H9 (cell line): Measurements from ENCODE around the gene KCNJ14. TPM values are rescaled to one million over a fixed set of nuclear protein-coding genes. Genes with fewer than 3 reads are reported as not detected.

Experiments
- DNase-seq: peaks from one replicate; pipeline ENCODE4 v3.0.0-alpha.2; 2017
- H2AFZ ChIP-seq: one replicate; pipeline ENCODE4 v1.6.1; 2013; ENCODE audit warnings: mild to moderate bottlenecking, low read length, control low read depth, moderate library complexity
- H2AK5ac ChIP-seq: 2 replicates; pipeline ENCODE4 v1.6.1; 2013; ENCODE audit warnings: low read length, control low read depth, mixed read lengths; ENCODE audit not compliant: insufficient read length
- H2BK120ac ChIP-seq: one replicate; pipeline ENCODE4 v1.6.1; 2013; ENCODE audit warnings: low read depth, mild to moderate bottlenecking, low read length, control low read depth, inconsistent platforms; ENCODE audit not compliant: poor library complexity, severe bottlenecking
- H2BK12ac ChIP-seq: 2 replicates; pipeline ENCODE4 v1.6.1; 2013; ENCODE audit warnings: low read length, control low read depth, mixed read lengths, low read depth; ENCODE audit not compliant: insufficient read length
- H2BK15ac ChIP-seq: 2 replicates; pipeline ENCODE4 v1.6.1; 2013; ENCODE audit warnings: low read depth, low read length, control low read depth
- H2BK20ac ChIP-seq: one replicate; pipeline ENCODE4 v1.6.1; 2013; ENCODE audit warnings: low read depth, mild to moderate bottlenecking, low read length, control low read depth, inconsistent platforms; ENCODE audit not compliant: poor library complexity, severe bottlenecking
- H2BK5ac ChIP-seq: 2 replicates; pipeline ENCODE4 v1.6.1; 2013; ENCODE audit warnings: low read length, control low read depth, mixed read lengths; ENCODE audit not compliant: insufficient read length
- H3K14ac ChIP-seq: 2 replicates; pipeline ENCODE4 v1.6.1; 2013; ENCODE audit warnings: low read length, control low read depth; ENCODE audit not compliant: insufficient read depth
- H3K18ac ChIP-seq: 2 replicates; pipeline ENCODE4 v1.6.1; 2013; ENCODE audit warnings: low read depth, mild to moderate bottlenecking, mixed read lengths, low read length, control low read depth; ENCODE audit not compliant: insufficient read length
- H3K23ac ChIP-seq: 2 replicates; pipeline ENCODE4 v1.6.1; 2013; ENCODE audit warnings: low read length, control low read depth, mixed read lengths, low read depth; ENCODE audit not compliant: insufficient read length
- H3K23me2 ChIP-seq: 2 replicates; pipeline ENCODE4 v1.6.1; 2013; ENCODE audit warnings: low read depth, mild to moderate bottlenecking, mixed read lengths, low read length, control low read depth; ENCODE audit not compliant: insufficient read length, poor library complexity, severe bottlenecking
- H3K27ac ChIP-seq: 2 replicates; pipeline ENCODE4 v1.5.1; 2013; ENCODE audit warnings: low read length, control low read depth, mixed read lengths, low read depth; ENCODE audit not compliant: insufficient read length
- H3K27me3 ChIP-seq: 2 replicates; pipeline ENCODE4 v1.6.1; 2013; ENCODE audit warnings: low read length, control low read depth, inconsistent platforms; ENCODE audit not compliant: insufficient read depth
- H3K4ac ChIP-seq: 2 replicates; pipeline ENCODE4 v1.6.1; 2013; ENCODE audit warnings: low read depth, mild to moderate bottlenecking, control low read depth, inconsistent platforms, low read length, moderate library complexity
- H3K4me1 ChIP-seq: 2 replicates; pipeline ENCODE4 v1.6.1; 2013; ENCODE audit warnings: low read length, control low read depth, inconsistent platforms; ENCODE audit not compliant: insufficient read depth
- H3K4me2 ChIP-seq: 2 replicates; pipeline ENCODE4 v1.6.1; 2013; ENCODE audit warnings: low read length, control low read depth, mixed read lengths; ENCODE audit not compliant: insufficient read length, insufficient read depth
- H3K56ac ChIP-seq: 2 replicates; pipeline ENCODE4 v1.6.1; 2013; ENCODE audit warnings: low read depth, mild to moderate bottlenecking, mixed read lengths, low read length, control low read depth; ENCODE audit not compliant: insufficient read length
- H3K79me1 ChIP-seq: 2 replicates; pipeline ENCODE4 v1.6.1; 2013; ENCODE audit warnings: low read depth, mild to moderate bottlenecking, moderate library complexity, low read length, control low read depth, inconsistent platforms; ENCODE audit not compliant: insufficient read depth, poor library complexity, severe bottlenecking
- H3K79me2 ChIP-seq: 2 replicates; pipeline ENCODE4 v1.6.1; 2013; ENCODE audit warnings: low read length, control low read depth, inconsistent platforms; ENCODE audit not compliant: insufficient read depth
- H3K9ac ChIP-seq: 2 replicates; pipeline ENCODE4 v1.6.1; 2013; ENCODE audit warnings: low read length, control low read depth, mixed read lengths; ENCODE audit not compliant: insufficient read length; ENCODE audit errors: extremely low read depth
- H3K9me3 ChIP-seq: one replicate; pipeline ENCODE4 v1.6.1; 2013; ENCODE audit warnings: low read depth, low read length, inconsistent platforms; ENCODE audit not compliant: control insufficient read depth
- H3T11ph ChIP-seq: one replicate; pipeline ENCODE4 v1.6.1; 2013; ENCODE audit warnings: mild to moderate bottlenecking, low read length, control low read depth, inconsistent platforms
- H4K20me1 ChIP-seq: one replicate; pipeline ENCODE4 v1.6.1; 2013; ENCODE audit not compliant: control insufficient read depth, insufficient read length, insufficient read depth
- H4K5ac ChIP-seq: 2 replicates; pipeline ENCODE4 v1.6.1; 2013; ENCODE audit warnings: low read depth, mild to moderate bottlenecking, mixed read lengths, low read length, control low read depth; ENCODE audit not compliant: insufficient read length
- H4K8ac ChIP-seq: replicated peaks from 2 replicates; pipeline ENCODE4 v1.6.1; 2013; ENCODE audit warnings: low read length, control low read depth, mixed read lengths, low read depth; ENCODE audit not compliant: insufficient read length
- H4K91ac ChIP-seq: 2 replicates; pipeline ENCODE4 v1.6.1; 2013; ENCODE audit warnings: low read depth, mild to moderate bottlenecking, moderate library complexity, mixed read lengths, low read length, control low read depth; ENCODE audit not compliant: insufficient read length
- H3K27ac Mint-ChIP-seq, 3 experiments: 2 replicates in 2 of 3; 3 replicates in 1 of 3; pipeline ENCODE4 v1.8.0; 2020 to 2021; ENCODE audit warnings: mixed read lengths in 3 of 3, mild to moderate bottlenecking in 1 of 3, moderate library complexity in 1 of 3
- H3K27me3 Mint-ChIP-seq: 2 replicates; pipeline ENCODE4 v1.8.0; 2021; ENCODE audit warnings: low read depth, mild to moderate bottlenecking, moderate library complexity, mixed read lengths
- H3K36me3 Mint-ChIP-seq, 3 experiments: 2 replicates in 2 of 3; 3 replicates in 1 of 3; pipeline ENCODE4 v1.8.0; 2020 to 2021; ENCODE audit warnings: low read depth in 3 of 3, mixed read lengths in 3 of 3; ENCODE audit not compliant: insufficient read depth in 1 of 3
- H3K4me1 Mint-ChIP-seq, 2 experiments: 2 replicates each; pipeline ENCODE4 v1.8.0; 2020; ENCODE audit warnings: mixed read lengths in 2 of 2
- H3K4me3 Mint-ChIP-seq, 2 experiments: 2 replicates in 1 of 2; 3 replicates in 1 of 2; pipeline ENCODE4 v1.8.0; 2020 to 2021; ENCODE audit warnings: mild to moderate bottlenecking in 2 of 2, mixed read lengths in 2 of 2, moderate library complexity in 1 of 2
- H3K9me3 Mint-ChIP-seq, 2 experiments: 2 replicates in 1 of 2; 3 replicates in 1 of 2; pipeline ENCODE4 v1.8.0; 2020; ENCODE audit warnings: mild to moderate bottlenecking in 2 of 2, mixed read lengths in 2 of 2, moderate library complexity in 1 of 2
- WGBS: extraction: QIAGEN DNeasy Blood & Tissue Kit; methylation state at CpG from one replicate; pipeline ENCODE4 v1.1.7; 2013; ENCODE audit warnings: missing lambda C conversion rate, low lambda C conversion rate, mixed read lengths; ENCODE audit not compliant: insufficient read length; ENCODE audit errors: extremely low coverage; 5-methylcytosine and 5-hydroxymethylcytosine counted together
- total RNA-seq: library from RNA; stranded (reverse); gene quantifications from 2 replicates; pipeline ENCODE4 v1.2.1, GENCODE V29; 2021
- TF ChIP-seq, protein P1 (sequence below): fragments of 200-600 bp; sonication (generic); conservative IDR thresholded peaks from 3 replicates; pipeline ENCODE4 v1.8.0; 2021; ENCODE audit warnings: antibody characterized with exemption, mild to moderate bottlenecking

Gene KCNJ14
- total RNA-seq, 1 experiment from 2014 or later = 1.2 TPM

DNA sequence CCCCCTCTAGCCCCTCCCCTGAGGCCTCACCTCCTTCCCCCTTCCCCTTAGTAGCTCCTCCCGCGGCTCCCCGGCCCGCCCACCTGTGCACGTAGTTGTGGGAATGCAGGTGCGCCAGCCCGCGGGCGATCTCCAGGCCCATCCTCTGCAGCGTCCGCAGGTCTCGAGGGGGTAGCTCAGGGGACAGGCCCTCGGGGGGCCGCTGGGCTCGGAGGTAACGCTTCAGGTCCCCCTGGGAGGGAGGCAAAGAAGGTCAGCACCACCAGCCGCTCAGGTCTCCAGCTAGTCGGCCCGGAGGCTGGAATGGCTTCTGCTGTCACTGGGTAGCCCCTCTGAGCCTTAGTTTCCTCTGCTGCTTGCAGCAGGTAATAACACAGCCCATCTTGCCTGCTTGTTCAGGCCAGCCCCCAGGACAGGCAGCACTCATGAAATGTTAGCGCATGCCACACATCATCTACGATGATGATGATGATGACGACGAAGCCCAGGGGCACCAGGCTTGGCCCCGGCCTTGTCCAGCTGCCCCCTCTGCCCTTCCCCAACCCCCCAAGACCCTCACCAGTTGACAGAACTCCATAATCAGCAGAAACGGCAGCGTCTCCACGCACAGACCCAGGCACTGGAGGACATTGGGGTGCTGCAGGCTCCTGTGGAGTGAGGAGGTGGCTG, 47.1 kb downstream of the KCNJ14 start:
- H3K4me1 ChIP-seq = no peaks in the 10 kb centered on the region
- no peak overlapping the region for H2BK20ac ChIP-seq
- WGBS = no CpG with 5 or more reads among the region's 27 CpGs
- TF ChIP-seq, protein P1, sequence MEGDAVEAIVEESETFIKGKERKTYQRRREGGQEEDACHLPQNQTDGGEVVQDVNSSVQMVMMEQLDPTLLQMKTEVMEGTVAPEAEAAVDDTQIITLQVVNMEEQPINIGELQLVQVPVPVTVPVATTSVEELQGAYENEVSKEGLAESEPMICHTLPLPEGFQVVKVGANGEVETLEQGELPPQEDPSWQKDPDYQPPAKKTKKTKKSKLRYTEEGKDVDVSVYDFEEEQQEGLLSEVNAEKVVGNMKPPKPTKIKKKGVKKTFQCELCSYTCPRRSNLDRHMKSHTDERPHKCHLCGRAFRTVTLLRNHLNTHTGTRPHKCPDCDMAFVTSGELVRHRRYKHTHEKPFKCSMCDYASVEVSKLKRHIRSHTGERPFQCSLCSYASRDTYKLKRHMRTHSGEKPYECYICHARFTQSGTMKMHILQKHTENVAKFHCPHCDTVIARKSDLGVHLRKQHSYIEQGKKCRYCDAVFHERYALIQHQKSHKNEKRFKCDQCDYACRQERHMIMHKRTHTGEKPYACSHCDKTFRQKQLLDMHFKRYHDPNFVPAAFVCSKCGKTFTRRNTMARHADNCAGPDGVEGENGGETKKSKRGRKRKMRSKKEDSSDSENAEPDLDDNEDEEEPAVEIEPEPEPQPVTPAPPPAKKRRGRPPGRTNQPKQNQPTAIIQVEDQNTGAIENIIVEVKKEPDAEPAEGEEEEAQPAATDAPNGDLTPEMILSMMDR = no peak
- H3K14ac ChIP-seq = no peak overlapping the region
- no peaks in the 10 kb centered on the region for H3K9me3 ChIP-seq
- H4K91ac ChIP-seq = no peak overlapping the region
- H3K27me3 ChIP-seq = no peaks in the 10 kb centered on the region
- no peak overlapping the region for H2AK5ac ChIP-seq
- H4K20me1 ChIP-seq = no peaks in the 10 kb centered on the region
- peaks cover 12% of the 10 kb centered on the region for H3K23me2 ChIP-seq
- H2AFZ ChIP-seq = no peak overlapping the region
- H2BK15ac ChIP-seq = no peak overlapping the region
- no peak overlapping the region for H3K18ac ChIP-seq
- H4K8ac ChIP-seq = no peak overlapping the region
- DNase-seq = no peak
- H2BK120ac ChIP-seq = no peak overlapping the region
- peak overlapping the region; percentile 40 to 64; a peak in 3 of 5 replicates for H3K4me3 Mint-ChIP-seq
- no peak overlapping the region for H2BK12ac ChIP-seq
- no peak overlapping the region for H3K9ac ChIP-seq
- peaks cover 6% of the 10 kb centered on the region for H3K27me3 Mint-ChIP-seq
- H3K23ac ChIP-seq = no peak overlapping the region
- no peak overlapping the region for H3K4ac ChIP-seq
- no peak overlapping the region for H2BK5ac ChIP-seq
- H3K27ac Mint-ChIP-seq = peak overlapping the region in 1 of 3 experiments; percentile 72; a peak in 1 of 7 replicates
- no peak overlapping the region for H4K5ac ChIP-seq
- no peaks in the 10 kb centered on the region for H3K79me2 ChIP-seq
- H3K9me3 Mint-ChIP-seq = no peaks in the 10 kb centered on the region
- H3K36me3 Mint-ChIP-seq = peaks cover 0 to 5% (median 0%) of the 10 kb centered on the region in 3 experiments; a peak in 4 of 7 replicates
- H3K4me1 Mint-ChIP-seq = peaks cover 8 to 27% of the 10 kb centered on the region in 2 experiments
- H3K27ac ChIP-seq = no peak overlapping the region
- no peaks in the 10 kb centered on the region for H3K79me1 ChIP-seq
- H3T11ph ChIP-seq = no peak overlapping the region
- peak overlapping the region; percentile 63 for H3K4me2 ChIP-seq
- H3K56ac ChIP-seq = no peak overlapping the region
